Endothelial cell (in vitro differentiated cells): ENCODE data around the gene APC2. TPM values are rescaled to one million over a fixed set of nuclear protein-coding genes. Genes with fewer than 3 reads are reported as not detected.

Experiments
- DNase-seq: peaks from one replicate; pipeline ENCODE4 v3.0.0; 2021; ENCODE audit warnings: low spot score
- H3K27ac Mint-ChIP-seq: one replicate; pipeline ENCODE4 v1.8.0; 2021; ENCODE audit warnings: mixed read lengths, inconsistent platforms; ENCODE audit not compliant: unreplicated experiment
- H3K27me3 Mint-ChIP-seq: one replicate; pipeline ENCODE4 v1.8.0; 2021; ENCODE audit warnings: mild to moderate bottlenecking, moderate library complexity, mixed read lengths, inconsistent platforms; ENCODE audit not compliant: unreplicated experiment
- H3K36me3 Mint-ChIP-seq: one replicate; pipeline ENCODE4 v1.8.0; 2021; ENCODE audit warnings: mild to moderate bottlenecking, low read depth, mixed read lengths, inconsistent platforms; ENCODE audit not compliant: unreplicated experiment
- H3K4me1 Mint-ChIP-seq: one replicate; pipeline ENCODE4 v1.8.0; 2021; ENCODE audit warnings: mild to moderate bottlenecking, mixed read lengths, inconsistent platforms; ENCODE audit not compliant: unreplicated experiment
- H3K4me3 Mint-ChIP-seq: one replicate; pipeline ENCODE4 v1.8.0; 2021; ENCODE audit warnings: mild to moderate bottlenecking, mixed read lengths, inconsistent platforms; ENCODE audit not compliant: unreplicated experiment
- H3K9me3 Mint-ChIP-seq: one replicate; pipeline ENCODE4 v1.8.0; 2021; ENCODE audit warnings: mixed read lengths, inconsistent platforms; ENCODE audit not compliant: unreplicated experiment
- total RNA-seq: library from RNA; stranded (reverse); fragmentation: NEBNext Ultra II Directional; extraction: Animal tissue kit (Norgen Biotek cat#: 25700); gene quantifications from one replicate; pipeline ENCODE4 v1.2.1, GENCODE V29; 2021; ENCODE audit not compliant: unreplicated experiment
- TF ChIP-seq, protein P1 (sequence below): fragments of 200-600 bp; sonication (generic); IDR thresholded peaks from one replicate; pipeline ENCODE4 v1.5.0; 2021; ENCODE audit warnings: antibody characterized with exemption; ENCODE audit not compliant: unreplicated experiment

Gene APC2
- total RNA-seq, 1 donor from 2014 or later = 1.9 TPM

DNA sequence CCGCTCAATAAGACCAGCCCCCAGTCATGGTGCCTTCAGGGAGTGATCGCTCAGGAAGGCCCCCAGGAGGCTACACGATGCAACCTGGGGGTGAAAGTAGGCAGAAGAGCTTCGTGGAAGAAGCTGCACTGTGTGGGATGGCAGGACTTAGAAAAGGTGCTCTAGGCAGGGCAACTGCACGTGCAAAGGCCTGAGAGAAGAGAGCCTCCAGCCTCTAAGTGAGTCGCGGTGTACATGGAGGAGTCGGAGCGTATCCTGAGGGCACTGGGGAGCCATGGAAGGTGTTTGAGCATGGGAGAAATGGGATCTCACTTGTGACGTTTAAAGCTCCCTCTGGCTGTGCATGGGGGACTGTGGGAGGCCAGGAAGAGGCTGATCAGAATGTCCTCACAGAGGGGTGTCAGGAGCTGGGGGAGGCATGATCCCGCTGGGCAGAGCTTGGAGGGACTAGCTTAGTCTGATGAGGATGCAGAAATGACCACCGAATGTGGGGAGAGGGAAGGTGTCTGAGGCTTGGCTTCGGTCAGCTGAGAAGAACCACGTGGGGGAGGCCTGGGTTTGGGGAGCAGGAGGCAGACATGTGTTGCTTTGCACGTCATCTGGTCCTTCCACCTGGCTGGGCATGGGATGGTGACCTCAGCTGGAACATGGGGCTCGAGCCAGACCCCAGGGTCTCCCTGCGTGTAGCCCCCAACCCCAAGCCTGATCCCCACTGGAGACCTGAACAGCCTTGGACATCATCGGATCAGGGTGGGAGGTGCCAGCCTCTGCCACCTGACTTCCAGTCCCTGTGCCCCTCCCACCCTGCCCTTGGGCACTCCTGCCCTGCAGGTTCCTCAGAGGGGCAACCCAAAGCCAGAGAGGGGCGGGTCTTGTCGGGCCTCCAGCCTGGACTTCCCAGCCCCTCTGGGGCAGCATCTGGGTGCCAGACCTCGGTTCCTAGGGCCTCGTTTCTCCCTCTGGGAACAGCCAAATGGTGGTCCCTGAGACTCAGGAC lies 1.1 kb downstream of the APC2 start:
- DNase-seq = no peak

DNA sequence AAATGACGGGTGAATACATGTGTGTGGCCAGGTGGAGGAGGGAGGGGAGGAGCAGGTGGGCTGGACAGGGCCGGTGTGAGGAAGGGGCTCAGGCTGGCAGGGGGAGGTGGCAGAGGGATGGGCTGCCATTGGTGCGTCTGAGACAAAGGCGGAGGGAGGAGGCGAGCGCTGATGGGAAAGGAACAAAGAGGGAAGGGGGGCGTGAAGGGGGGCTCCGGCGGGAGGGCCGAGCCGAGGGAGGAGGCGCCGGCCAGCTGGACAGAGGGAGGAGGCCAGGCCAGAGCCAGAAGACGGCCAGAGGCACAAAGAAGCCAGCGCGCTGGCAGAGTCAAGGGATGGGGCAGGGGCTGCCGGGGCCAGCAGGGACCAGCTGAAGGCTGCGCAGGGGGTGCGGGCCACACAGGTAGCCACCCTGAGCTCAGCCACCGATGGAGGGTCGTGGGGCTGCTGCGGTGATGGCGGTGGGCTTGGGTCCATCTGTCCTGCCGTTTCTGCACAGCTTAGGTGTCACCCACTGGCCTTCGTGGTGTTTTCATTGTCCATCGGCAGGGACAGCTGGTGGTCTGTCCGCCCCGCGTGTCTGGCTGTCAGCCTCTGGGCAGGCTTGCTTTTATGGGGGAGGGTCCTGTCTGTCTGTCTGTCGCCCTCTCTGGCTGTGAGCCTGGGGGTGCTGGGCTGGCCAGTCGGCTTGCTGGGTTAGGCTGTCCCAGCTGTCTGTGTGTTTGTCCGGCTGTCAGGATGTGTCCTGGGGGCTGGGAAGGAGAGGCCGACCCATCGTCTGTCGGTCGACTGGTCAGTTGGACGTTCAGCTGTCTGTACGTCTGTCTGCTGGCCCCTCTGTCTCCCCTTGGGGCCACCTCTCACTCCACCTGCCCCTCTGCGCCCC lies 2.2 kb downstream of the APC2 start:
- Mint-ChIP-seq H3K36me3 (peaks cover 5% of the 10 kb centered on the region), H3K4me1 (peaks cover 3% of the 10 kb centered on the region), H3K9me3 (no peaks in the 10 kb centered on the region), H3K4me3 (no peak overlapping the region), H3K27me3 (peaks cover 29% of the 10 kb centered on the region), H3K27ac (no peak overlapping the region)
- TF ChIP-seq, protein P1, sequence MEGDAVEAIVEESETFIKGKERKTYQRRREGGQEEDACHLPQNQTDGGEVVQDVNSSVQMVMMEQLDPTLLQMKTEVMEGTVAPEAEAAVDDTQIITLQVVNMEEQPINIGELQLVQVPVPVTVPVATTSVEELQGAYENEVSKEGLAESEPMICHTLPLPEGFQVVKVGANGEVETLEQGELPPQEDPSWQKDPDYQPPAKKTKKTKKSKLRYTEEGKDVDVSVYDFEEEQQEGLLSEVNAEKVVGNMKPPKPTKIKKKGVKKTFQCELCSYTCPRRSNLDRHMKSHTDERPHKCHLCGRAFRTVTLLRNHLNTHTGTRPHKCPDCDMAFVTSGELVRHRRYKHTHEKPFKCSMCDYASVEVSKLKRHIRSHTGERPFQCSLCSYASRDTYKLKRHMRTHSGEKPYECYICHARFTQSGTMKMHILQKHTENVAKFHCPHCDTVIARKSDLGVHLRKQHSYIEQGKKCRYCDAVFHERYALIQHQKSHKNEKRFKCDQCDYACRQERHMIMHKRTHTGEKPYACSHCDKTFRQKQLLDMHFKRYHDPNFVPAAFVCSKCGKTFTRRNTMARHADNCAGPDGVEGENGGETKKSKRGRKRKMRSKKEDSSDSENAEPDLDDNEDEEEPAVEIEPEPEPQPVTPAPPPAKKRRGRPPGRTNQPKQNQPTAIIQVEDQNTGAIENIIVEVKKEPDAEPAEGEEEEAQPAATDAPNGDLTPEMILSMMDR = no peak
- no peak for DNase-seq

More for the DNA sequence above, 1.1 kb downstream of the APC2 start:
- peaks cover 5% of the 10 kb centered on the region for H3K36me3 Mint-ChIP-seq
- no peak overlapping the region for H3K4me3 Mint-ChIP-seq
- peaks cover 29% of the 10 kb centered on the region for H3K27me3 Mint-ChIP-seq
- no peaks in the 10 kb centered on the region for H3K9me3 Mint-ChIP-seq
- TF ChIP-seq, protein P1 = no peak
- no peak overlapping the region for H3K27ac Mint-ChIP-seq
- peaks cover 3% of the 10 kb centered on the region for H3K4me1 Mint-ChIP-seq

DNA sequence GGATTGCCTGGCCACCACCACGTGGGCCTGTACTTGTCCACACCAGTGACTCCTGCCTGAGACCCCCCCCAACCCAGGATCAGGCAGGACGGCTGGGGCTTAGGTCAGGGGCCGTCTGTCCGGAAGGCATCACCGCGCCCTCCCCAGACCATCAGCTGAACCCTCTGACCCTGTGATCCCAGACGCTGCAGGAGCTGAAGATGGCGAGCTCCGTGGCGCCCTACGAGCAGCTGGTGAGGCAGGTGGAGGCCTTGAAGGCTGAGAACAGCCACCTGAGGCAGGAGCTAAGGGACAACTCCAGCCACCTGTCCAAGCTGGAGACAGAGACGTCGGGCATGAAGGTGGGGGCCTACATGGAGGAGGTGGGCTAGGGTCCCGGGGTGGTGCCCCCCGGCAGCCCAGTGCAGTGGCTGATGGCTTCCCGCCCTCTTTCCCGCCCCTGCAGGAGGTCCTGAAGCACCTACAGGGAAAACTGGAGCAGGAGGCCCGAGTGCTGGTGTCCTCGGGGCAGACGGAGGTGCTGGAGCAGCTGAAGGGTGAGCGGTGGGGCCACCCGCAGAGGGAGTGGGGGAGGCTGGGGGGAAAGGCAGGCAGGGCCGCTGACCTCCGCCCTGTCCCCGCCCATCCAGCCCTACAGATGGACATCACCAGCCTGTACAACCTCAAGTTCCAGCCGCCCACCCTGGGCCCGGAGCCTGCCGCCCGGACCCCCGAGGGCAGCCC lies 3.0 kb downstream of the APC2 start:
- no peak for DNase-seq
- no peak overlapping the region for H3K4me3 Mint-ChIP-seq
- no peaks in the 10 kb centered on the region for H3K9me3 Mint-ChIP-seq
- H3K36me3 Mint-ChIP-seq = peaks cover 5% of the 10 kb centered on the region
- TF ChIP-seq, protein P1 = no peak
- H3K27me3 Mint-ChIP-seq = peaks cover 22% of the 10 kb centered on the region
- no peaks in the 10 kb centered on the region for H3K4me1 Mint-ChIP-seq
- H3K27ac Mint-ChIP-seq = no peak overlapping the region

DNA sequence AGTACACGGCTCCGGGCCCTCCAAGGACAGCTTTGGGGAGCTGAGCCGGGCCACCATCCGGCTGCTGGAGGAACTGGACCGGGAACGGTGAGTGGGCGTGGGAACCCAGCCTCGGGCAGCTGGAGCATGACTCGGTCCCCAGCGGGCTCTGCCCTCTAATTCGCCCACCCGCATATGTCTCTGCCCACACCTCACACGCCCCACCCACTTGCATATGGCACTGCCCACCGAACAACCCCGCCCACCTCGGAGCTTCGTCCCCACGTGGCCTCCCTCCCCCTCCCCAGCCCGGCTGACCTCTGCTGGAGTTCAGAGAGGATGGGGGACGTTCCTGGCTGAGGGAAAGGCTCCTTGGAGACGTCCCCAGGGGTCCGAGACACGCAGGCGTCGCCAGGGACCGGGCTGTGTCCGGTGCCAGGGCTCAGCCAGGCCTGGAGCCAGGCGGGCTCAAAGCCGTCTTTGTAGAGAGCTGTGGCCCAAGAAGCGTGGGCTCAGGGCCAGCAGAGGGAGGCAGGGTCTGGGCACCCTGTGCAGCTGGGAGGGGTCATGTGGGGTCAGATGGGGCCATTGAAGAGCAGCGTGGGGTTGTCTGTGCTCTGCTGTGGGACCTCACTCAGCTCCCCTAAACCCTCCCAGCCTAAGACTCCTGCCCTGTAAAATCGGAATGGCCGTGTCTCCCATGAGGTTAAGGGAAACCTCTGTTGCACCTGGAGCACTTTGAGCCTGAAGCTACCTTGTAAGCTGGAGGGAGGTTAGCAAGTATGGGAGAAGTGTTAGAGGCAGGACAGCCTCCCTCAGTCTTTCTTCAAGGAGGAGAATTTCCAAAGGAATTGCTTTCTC lies 3.8 kb downstream of the APC2 start:
- H3K4me1 Mint-ChIP-seq = no peaks in the 10 kb centered on the region
- no peak for DNase-seq
- H3K36me3 Mint-ChIP-seq = peaks cover 5% of the 10 kb centered on the region
- H3K9me3 Mint-ChIP-seq = no peaks in the 10 kb centered on the region
- no peak overlapping the region for H3K27ac Mint-ChIP-seq
- TF ChIP-seq, protein P1 = no peak
- no peak overlapping the region for H3K4me3 Mint-ChIP-seq
- peaks cover 22% of the 10 kb centered on the region for H3K27me3 Mint-ChIP-seq
